Cardiac muscle cell (in vitro differentiated cells and primary cell): ENCODE measurements around the gene FILIP1. TPM values are rescaled to one million over a fixed set of nuclear protein-coding genes. Genes with fewer than 3 reads are reported as not detected.
A peak's percentile ranks its signal among the peaks of the same experiment; 100 is the strongest.

ENCODE experiments used
- DNase-seq, 2 donors: peaks; one replicate each; pipeline versions ENCODE4 v3.0.0 to v3.0.0-alpha.2; 2010 to 2017; ENCODE audit warnings: low read depth in 1 of 2, low spot score in 1 of 2
- H3K27ac ChIP-seq: fragments of 200-600 bp; sonication (generic); 2 replicates; pipeline ENCODE4 v1.5.1; 2016
- H3K27me3 ChIP-seq: fragments of 200-600 bp; sonication (generic); 2 replicates; pipeline ENCODE4 v1.6.0; 2016; ENCODE audit warnings: control low read depth
- H3K36me3 ChIP-seq: fragments of 200-600 bp; sonication (generic); 2 replicates; pipeline ENCODE4 v1.5.1; 2016; ENCODE audit warnings: control low read depth
- H3K4me1 ChIP-seq: fragments of 200-600 bp; sonication (generic); 2 replicates; pipeline ENCODE4 v1.8.1; 2017; ENCODE audit warnings: low read depth, mild to moderate bottlenecking, mixed run types
- H3K4me3 ChIP-seq: fragments of 200-600 bp; sonication (generic); 2 replicates; pipeline ENCODE4 v1.5.1; 2016; ENCODE audit warnings: mild to moderate bottlenecking
- H3K9me3 ChIP-seq: fragments of 200-600 bp; sonication (generic); 2 replicates; pipeline ENCODE4 v1.5.1; 2017; ENCODE audit warnings: low read depth, mild to moderate bottlenecking, control low read depth
- CTCF ChIP-seq: IDR thresholded peaks from 2 replicates; pipeline ENCODE4 v1.5.1; 2012; ENCODE audit warnings: low read depth, mild to moderate bottlenecking, low read length
- polyA plus RNA-seq: library from polyadenylated mRNA; unstranded; fragments of >200 nt; fragmentation: Nextera tagmentation; extraction: Ambion mirVana; gene quantifications from 2 replicates; pipeline ENCODE4 v1.2.1, GENCODE V29; 2016
- total RNA-seq: library from RNA; depleted of rRNA; stranded (reverse); fragments of >200 nt; gene quantifications from 2 replicates; pipeline ENCODE4 v1.2.3, GENCODE V29; 2016

FILIP1 gene
- total and polyA plus RNA-seq, 2 experiments from 2014 or later: 64.8 to 107 TPM

GRCh38 chr6:75350808-75351207, 142.8 kb downstream of the FILIP1 start:
- Histone ChIP-seq H3K9me3 (no peaks in the 10 kb centered on the region), H3K4me3 (no peak overlapping the region), H3K27ac (peak overlapping the region; percentile 55), H3K4me1 (peaks cover 33% of the 10 kb centered on the region), H3K36me3 (peaks cover 18% of the 10 kb centered on the region), H3K27me3 (no peaks in the 10 kb centered on the region)
- no peak for DNase-seq
- no peak for TF ChIP-seq CTCF

DNA sequence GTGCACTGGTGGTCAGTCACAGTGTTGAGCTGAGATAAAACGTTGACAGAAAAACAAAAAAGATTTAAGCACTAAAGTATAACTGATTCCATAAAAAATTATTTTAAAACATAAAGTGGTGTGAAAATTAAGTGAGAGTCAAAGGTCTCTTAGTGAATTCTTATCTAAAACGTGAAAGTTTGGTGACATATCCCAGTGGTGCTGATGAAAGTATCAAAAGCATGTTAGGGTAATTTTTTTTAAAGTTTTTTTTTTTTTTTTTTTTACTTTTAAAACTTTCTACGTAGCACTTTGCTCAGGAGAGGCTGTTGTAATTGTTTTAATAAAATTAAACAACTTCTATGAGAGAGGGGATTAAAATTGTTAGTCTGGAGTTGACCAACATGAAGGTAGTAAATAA, 143.4 kb downstream of the FILIP1 start:
- no peak for DNase-seq
- Histone ChIP-seq H3K4me1 (peaks cover 39% of the 10 kb centered on the region), H3K27ac (peak overlapping the region; percentile 79), H3K27me3 (no peaks in the 10 kb centered on the region), H3K9me3 (no peaks in the 10 kb centered on the region), H3K4me3 (no peak overlapping the region), H3K36me3 (peaks cover 18% of the 10 kb centered on the region)
- TF ChIP-seq CTCF: no peak

GRCh38 chr6:75349262-75349984, 144.2 kb downstream of the FILIP1 start:
- DNase-seq: peak; percentile 59 to 86
- TF ChIP-seq CTCF: peak; percentile 13
- Histone ChIP-seq H3K27me3 (no peaks in the 10 kb centered on the region), H3K4me3 (peak overlapping the region; percentile 11), H3K9me3 (no peaks in the 10 kb centered on the region), H3K27ac (peak overlapping the region; percentile 79), H3K4me1 (peaks cover 46% of the 10 kb centered on the region), H3K36me3 (peaks cover 18% of the 10 kb centered on the region)

DNA sequence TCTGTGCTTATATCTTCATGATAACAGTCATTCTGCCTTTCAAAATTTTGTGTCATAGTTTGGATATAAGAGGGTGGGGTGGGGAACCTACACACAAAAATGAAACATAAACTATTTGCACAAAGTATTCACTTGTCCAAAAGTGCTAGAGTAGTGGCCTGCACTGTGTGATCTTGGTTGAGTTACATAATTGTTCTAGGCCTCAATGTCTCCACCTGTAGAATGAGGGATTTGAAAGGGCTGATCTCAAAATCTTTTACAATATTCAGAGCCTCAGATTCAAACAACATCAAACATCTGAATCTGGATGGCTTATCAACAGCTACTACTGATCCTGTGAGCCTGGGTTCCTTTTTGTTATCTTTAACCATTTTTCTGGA, 144.7 kb downstream of the FILIP1 start:
- H3K27ac ChIP-seq: peak overlapping the region; percentile 79

DNA sequence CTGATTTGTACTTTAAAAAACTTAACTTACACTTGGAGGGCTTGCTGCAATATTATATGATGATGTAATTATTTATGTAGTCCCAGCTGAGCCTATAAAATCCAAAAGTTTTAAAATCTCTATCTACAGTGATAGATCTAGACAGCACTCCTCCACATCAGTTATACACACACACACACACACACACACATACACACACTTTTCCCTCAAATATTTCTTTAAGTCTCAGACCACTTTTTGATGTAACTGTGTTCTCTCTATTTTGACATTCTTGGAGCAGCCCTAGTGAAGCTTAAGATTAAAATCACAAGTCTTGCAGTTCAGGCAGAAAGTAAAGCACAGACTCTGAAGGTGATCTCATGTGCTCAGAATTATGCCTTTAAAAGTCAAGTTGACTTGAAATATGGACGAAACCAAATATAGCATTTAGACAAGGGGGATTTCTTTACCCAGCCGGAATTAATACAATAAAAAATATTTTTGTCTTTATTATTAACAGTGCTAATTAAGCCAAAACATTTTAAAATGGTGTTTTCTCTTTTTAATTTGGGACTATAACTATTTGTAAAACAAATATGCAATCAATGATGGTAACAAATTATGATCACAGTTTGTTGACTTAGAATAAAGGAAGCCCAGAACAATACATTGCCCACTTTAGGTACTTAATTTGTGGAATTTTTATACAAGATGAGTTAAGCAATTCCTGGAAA, 145.5 kb downstream of the FILIP1 start:
- H3K9me3 ChIP-seq: no peaks in the 10 kb centered on the region
- peaks cover 47% of the 10 kb centered on the region for H3K4me1 ChIP-seq
- no peak for TF ChIP-seq CTCF
- no peaks in the 10 kb centered on the region for H3K27me3 ChIP-seq
- H3K36me3 ChIP-seq: peaks cover 21% of the 10 kb centered on the region
- no peak overlapping the region for H3K4me3 ChIP-seq
- no peak for DNase-seq
- peak overlapping the region; percentile 79 for H3K27ac ChIP-seq

More for the DNA sequence above, 144.7 kb downstream of the FILIP1 start:
- H3K4me1 ChIP-seq: peaks cover 47% of the 10 kb centered on the region
- no peaks in the 10 kb centered on the region for H3K9me3 ChIP-seq
- H3K4me3 ChIP-seq: no peak overlapping the region
- no peak for DNase-seq
- no peak for TF ChIP-seq CTCF
- H3K36me3 ChIP-seq: peaks cover 18% of the 10 kb centered on the region
- H3K27me3 ChIP-seq: no peaks in the 10 kb centered on the region
